NCI-H2107 (cell line): Measurements from ENCODE around the gene TOR3A.
"Not testable (repeated sequence)": the region's sequence is repeated elsewhere in the genome, so short reads cannot be mapped to it uniquely, and the experiment has no call there.

ENCODE experiments used
- DNase-seq: peaks from one replicate; lab custom pipeline; 2025; lab: John Stamatoyannopoulos, UW

Gene TOR3A

DNA sequence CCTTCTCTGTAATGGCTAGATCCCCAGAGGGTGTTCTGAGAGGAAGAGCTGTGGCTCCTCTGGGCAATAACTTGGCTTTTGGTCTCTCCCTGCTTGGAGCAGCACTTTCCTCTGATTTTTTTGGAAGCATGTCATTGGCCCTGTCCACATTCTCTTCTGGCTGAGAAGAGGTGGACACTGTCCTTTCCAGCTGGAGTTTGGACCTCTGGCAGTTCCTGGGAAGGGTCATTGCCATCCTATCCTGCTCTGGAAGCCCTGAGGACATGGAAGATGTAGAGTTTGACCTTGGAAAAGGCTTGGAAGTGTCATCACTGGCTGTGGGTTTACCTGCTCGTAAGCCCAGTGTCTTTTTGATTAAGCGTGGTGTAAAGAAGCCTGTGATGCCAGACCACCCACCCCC lies 26.8 kb downstream of the TOR3A start:
- DNase-seq, result no peak

DNA sequence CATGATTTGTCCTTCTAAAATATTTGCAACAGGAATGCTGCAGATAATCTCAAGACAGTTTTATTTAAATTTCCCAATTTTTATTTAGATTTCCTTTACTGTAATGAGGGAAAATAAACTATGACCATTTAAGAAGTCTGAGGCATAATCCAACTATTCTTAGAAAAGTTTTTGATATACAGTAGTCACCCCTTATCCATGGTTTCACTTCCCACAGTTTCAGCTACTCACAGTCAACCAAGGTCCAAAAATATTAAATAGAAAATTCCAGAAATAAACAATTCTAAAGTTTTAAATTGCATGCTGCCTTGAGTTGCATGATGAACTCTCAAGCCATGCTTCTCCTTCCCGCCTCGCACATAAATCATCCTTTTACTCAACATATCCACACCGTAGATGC lies 33.3 kb downstream of the TOR3A start:
- DNase-seq, result no peak

DNA sequence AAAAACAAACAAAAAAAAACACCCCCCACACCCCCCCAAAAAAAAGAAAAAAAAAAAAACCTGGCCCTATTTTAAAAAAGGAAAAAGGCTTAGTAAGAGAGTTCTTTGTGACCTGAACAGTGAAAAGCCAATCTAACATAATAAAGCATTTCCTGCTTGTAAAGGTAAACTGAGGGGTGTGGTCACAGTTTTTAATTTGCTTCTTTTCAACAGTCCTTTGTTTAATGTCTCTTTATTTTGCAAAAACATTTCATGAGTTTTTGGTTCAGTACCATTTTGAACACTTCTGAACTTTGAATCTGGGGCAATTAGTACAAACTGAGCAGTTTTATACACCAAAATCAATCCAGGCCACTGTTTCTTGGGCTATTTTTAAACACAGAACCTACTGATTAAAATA lies 37.6 kb downstream of the TOR3A start:
- no peak for DNase-seq

DNA sequence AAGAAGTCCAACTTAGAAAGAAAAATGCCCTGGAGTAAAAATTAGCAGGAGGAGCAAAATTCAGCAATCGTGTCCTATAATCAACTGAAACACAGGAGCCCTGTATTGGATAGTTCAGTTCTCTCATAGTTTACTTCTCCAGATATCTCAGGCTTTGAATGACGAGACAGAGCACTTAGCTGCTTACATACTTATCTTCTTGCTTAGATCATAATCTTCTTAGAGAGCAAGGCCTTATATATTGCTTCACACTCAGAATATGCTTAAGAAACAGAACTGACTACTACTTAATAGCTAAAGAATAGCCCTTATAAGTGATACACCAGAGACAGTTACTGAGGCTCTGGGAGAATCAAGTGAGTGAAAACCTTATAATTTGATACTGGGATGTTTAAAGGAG lies 38.9 kb downstream of the TOR3A start:
- no peak for DNase-seq

DNA sequence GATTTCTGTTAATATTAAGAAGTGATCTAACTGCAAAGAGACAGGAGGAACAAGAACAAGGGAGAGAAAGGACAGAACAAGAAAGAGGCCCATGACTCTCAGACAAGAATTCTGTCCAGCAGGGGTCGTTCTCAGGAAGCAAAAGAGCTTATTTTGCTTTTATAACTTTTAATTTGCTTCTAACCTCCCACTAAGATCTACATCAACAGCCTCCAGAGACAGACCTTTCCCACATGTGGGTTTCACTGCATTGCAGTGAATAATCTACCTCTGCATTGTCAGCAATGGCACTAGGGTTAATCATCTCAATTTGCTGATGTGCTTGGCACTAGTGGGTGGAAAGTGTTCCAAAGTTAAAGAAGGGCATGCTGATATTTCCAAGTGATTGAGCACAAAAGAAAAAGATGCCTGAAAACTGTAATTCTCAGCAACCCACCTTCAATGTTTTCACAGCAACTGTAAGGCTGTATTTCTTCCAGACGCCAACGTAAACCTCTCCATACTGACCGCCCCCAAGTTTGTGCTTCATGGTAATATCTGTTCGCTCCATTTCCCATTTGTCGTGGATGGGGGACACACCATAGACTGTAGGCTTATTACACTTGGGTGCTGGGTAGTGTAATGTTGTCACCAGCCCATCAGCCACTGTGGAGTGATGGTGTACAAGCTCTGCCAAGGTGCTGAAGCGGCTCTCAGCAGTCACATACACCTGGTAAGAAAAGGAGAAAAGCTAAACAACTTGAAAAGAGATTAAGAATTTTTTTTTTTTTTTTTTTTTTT lies 39.5 kb downstream of the TOR3A start:
- DNase-seq, result no peak

DNA sequence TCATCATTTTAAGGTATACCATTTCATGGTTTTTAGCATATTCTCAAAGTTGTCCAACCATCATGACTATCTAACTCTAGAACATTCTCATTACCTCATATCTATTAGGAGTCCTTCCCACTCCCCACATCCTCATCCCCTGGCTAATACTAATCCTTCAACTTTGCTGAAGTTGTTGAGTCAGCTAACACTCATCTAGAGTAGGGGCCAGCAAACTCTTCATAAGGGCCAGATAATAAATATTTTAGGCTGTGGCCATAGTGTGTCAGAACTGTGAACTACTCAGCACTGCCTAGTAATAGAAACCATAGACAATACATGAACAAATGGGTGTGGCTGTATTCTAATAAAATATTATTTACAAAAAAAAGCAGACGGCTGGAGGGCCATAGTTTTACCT lies 43.0 kb downstream of the TOR3A start:
- DNase-seq, result no peak

DNA sequence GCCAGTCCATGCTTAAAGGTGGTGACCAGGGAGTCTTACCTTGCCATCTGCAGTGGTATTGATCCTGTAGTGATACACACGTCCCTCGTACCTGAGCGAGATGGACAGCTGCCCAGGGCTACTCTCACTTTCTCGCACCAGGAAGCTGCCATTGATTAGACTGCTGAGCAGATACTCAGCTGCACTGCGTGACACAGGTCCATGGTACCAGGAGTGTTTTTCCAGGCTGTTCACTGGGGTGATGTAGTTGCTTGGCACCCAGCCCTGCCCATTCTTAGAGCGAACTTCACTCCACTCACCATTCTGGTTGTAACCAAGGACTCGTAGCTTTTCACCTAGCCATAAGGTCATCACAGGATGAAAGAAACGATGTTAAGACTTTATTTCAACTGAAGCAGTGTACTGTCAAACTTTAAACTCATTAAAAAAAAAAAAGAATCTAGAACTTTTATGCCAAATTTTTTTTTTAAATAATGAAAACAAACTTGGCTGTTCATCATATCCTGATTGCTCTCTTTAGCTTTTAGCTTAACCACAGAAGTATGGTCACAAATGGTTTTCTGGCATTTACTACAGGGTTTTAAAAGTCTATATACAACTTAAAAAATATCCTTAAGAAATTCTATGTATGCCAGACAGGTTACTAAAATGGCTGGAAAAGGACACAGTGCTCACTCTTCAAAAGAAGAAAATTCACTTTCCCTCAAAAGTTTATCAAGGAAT lies 44.6 kb downstream of the TOR3A start:
- no peak for DNase-seq

DNA sequence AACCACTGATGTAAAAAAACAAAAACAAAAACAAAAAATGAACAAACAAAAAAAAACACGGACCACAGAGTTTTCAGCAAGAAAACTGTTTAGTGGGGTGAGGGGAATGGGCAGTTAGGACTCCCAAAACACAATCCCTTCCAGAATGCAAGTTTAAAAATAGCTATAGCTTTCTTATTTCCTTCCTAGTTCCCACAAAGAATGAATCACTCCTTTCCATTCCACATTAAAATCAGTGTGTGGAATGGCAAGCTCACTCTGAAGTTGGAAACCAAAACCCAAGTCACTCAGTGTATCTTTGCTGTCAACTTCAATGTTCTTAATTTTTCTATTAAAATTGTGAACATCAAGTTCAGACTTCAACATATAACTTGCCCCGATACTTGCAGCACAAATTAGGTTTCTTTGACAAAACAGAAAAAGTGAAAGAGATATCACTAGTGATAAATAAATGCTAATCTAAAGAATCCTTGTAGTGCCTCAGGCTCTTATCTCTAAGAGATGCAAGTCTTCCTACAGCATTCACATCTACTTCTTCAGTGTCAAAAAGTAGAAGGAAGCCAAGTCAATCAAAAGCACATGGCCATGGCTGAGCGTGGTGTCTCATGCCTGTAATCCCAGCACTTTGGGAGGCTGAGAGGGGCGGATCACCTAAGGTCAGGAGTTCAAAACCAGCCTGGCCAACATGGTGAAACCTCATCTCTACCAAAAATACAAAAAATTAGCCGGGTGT lies 45.5 kb downstream of the TOR3A start:
- DNase-seq, result no peak

DNA sequence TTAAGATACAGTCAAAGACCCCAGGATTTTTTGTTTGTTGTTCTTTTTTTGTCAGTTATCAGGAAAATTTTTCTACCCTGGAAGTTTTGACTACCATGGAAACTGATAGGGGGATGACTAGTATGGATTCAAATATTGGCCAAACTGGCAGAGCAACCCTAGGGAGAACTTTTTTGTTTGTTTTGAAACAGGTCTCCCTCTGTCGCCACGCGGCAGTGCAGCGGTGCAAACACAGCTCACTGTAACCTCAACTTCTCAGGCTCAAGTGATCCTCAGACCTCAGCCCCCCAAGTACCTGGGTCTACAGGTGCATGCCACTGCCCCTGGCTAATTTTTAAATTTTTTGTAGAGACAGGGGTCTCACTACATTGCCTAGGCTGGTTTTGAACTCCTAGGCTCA lies 46.6 kb downstream of the TOR3A start:
- DNase-seq, result no peak

DNA sequence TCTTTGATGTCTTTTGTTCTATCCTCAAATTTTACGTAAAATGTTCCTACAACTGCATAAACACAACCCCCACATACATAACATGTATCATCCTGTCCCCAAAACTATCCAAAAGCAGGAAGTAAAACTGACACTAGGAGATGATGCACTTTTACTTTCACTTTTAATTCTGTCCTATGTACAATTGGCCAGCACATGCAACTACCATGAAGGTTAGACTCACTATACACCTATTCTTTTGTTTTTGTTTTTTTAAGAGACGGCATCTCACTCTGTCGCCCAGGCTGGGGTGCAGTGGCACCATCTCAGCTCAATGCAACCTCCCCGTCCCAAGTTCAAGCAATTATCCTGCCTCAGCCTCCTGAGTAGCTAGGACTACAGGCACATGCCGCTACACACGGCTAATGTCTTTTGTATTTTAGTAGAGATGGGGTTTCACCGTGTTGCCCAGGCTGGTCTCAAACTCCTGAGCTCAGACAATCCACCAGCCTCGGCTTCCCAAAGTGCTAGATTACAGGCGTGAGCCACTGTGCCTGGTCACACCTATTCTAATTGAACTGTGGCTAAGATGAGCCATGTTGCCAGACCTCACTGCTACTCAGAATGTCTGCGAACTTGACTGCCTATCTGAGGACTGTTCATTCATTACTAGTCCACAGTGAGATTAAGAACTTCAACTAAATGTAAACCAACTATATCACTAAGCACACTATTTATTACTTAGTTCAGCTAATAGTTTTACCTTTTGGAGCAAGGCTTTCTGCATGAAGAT lies 48.0 kb downstream of the TOR3A start:
- DNase-seq, result no peak

DNA sequence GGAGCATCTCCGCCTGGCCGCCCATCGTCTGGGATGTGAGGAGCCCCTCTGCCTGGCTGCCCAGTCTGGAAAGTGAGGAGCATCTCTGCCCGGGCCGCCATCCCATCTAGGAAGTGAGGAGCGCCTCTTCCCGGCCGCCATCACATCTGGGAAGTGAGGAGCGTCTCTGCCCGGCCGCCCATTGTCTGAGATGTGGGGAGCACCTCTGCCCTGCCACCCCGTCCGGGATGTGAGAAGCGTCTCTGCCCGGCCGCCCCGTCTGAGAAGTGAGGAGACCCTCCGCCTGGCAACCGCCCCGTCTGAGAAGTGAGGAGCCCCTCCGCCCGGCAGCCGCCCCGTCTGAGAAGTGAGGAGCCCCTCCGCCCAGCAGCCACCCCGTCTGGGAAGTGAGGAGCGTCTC lies 53.3 kb downstream of the TOR3A start:
- not testable (repeated sequence) for DNase-seq

DNA sequence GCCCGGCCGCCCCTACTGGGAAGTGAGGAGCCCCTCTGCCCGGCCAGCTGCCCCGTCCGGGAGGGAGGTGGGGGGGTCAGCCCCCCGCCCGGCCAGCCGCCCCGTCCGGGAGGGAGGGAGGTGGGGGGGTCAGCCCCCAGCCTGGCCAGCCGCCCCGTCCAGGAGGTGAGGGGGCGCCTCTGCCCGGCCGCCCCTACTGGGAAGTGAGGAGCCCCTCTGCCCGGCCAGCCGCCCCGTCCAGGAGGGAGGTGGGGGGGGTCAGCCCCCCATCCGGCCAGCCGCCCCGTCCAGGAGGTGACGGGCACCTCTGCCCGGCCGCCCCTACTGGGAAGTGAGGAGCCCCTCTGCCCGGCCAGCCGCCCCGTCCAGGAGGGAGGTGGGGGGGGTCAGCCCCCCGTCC lies 53.8 kb downstream of the TOR3A start:
- not testable (repeated sequence) for DNase-seq

DNA sequence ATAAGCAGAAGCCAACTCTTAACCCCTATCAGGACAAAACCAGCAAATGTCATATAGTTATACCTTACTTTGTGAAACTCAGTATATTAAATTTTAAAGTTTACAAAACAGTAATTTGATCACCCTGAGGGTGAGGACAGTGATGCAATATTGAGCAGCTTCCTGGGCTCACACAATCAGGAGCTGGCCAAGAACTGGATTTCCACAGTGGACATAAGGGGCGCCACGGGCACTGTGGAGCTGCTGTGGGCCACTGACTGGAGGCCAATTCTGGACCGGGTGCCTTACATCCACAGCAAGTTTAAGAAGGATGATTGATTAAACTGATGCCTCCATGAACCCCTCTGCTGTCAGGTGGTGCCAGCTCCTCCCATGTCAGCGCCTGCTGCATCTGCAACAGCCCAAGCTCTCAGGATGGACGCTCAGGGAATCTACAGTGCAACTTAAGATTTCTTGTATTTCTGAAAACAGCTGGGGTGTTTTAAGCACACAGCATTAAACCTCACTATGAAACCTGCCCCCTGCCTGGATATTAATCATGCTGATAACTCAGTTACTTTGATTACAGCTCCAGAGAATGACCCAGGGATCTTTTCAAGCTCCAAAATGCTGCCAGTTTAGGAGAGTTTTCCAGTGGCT lies 55.9 kb downstream of the TOR3A start:
- no peak for DNase-seq

DNA sequence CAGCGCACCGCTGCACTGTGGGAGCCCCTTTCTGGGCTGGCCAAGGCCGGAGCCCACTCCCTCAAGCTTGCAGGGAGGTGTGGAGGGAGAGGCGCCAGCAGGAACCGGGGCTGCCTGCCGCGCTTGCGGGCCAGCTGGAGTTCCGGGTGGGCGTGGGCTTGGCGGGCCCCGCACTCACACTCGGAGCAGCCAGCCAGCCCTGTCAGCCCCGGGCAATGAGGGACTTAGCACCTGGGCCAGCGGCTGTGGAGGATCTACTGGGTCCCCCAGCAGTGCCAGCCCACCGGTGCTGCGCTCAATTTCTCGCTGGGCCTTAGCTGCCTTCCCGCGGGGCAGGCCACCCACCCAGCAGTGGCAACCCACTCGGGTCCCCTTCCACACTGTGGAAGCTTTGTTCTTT lies 56.9 kb downstream of the TOR3A start:
- not testable (repeated sequence) for DNase-seq

DNA sequence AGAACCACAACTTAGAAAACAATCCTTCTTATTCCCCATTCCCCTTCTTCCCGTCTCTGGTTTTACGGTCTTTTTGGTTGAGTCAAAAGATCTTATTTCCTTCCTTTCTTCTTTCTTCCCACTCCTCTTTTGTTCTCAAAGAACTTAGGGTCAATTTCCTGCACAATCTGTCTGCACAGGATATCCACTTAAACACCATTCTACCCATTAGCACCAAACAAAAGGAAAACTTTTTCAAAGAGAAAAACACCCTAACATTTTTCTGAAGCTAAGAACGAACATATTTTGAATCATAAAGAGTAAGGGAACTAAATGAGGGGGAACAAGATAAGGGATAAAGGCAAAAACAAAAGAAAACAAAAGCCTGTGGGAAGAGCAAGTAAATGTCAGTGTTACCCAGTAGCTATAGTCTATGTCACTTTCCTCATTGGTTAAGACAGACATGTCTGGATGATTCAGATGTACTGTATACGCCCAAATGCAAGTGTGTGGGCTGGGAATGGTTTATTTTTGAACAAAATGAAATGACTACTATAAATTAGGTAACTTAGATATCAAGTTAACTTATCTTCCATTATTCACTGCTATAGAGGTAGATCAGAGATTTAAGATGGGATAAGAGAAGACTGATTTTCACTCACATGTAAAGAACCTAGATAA lies 59.9 kb downstream of the TOR3A start:
- DNase-seq, result no peak

DNA sequence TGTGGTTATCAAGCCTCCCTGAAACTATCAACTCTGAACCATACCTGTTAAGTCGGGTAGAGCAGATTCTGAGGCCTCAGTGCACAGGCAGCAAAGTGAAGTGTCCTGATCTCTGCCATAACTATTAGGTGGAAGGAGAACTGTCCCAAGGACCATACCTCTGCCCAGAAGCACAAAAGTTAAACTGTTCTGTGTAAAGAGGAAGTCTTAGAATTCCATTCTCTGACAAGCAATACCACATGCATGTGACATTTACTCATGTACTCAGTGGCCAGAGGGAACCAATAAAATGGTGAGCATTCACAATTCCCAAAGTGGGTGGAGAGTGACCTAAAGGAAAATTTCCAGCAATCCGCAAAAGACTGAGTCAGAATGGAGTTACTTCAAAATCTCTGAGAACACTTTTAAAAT lies 61.0 kb downstream of the TOR3A start:
- DNase-seq, result no peak

DNA sequence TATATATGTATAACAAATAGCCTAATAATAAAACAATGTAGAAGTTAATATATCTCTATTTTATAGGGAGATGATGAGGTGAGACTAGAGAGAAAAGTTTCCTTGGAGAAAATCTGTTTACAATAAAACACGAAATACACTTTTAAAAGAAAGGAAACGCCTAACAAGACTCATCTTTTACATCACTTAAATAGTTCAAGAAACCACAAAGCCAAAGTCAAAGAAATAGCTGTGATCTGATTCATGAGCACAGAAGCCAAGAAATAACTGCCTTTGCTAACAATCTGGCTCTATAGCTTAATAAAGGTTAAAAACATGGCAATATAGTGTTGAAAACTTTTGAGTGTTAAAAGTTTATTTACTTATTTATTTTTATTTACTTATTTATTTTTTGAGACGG lies 61.5 kb downstream of the TOR3A start:
- no peak for DNase-seq

DNA sequence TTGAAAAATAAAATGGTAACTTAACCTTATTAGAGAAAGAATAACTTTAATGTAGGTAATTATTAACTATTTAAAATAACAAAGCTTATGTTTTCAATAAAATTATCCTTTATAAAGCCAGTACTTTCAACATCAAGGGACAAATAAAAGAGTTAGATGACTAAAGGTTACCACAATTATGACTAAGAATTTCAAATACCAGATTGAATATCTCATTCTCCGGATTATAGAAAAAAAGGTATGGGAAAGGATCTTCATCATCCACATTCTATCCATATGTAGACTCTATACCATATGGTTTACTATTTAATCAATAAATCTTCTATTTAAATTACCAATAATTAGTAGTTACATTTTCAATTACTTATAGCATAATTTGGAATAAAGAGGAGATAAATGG lies 62.8 kb downstream of the TOR3A start:
- no peak for DNase-seq

DNA sequence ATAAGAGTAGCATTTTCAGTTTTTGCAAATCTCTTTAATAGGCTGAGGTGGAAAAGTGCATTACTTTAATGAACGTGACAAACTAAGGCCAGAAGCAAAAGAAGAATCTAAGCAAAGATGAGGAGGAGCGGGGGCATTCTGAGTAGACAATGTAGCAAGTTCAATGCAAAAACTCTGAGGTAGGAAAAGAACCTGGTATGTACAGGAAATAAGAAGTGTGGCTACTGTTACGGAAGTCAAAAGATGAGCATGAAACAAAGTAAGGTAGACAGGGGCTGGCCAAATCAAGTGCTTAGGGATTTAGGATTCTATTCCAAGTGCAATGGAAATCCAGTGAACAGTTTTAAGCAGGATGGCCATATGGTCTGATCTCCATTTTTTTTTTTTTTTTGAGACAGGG lies 63.7 kb downstream of the TOR3A start:
- DNase-seq, result no peak
